Effector memory CD4-positive, alpha-beta T cell (primary cell): Measurements from ENCODE around the gene CFAP54.
"Not testable (repeated sequence)": the region's sequence is repeated elsewhere in the genome, so short reads cannot be mapped to it uniquely, and the experiment has no call there.

Source experiments
- DNase-seq, 3 donors: peaks; one replicate each; pipeline ENCODE4 v3.0.0-alpha.2; 2020
- H3K27ac ChIP-seq: 2 replicates; pipeline ENCODE4 v1.7.0; 2013; ENCODE audit warnings: mild to moderate bottlenecking, low read length, moderate library complexity; ENCODE audit not compliant: insufficient read depth, poor library complexity, severe bottlenecking
- H3K27me3 ChIP-seq: replicated peaks from 2 replicates; pipeline ENCODE4 v1.7.0; 2013; ENCODE audit warnings: mild to moderate bottlenecking, low read length; ENCODE audit not compliant: insufficient read depth, control insufficient read depth, poor library complexity, severe bottlenecking
- H3K36me3 ChIP-seq: 2 replicates; pipeline ENCODE4 v1.7.0; 2013; ENCODE audit warnings: mild to moderate bottlenecking, low read length, moderate library complexity; ENCODE audit not compliant: control insufficient read depth, insufficient read depth
- H3K4me1 ChIP-seq: 2 replicates; pipeline ENCODE4 v1.7.0; 2013; ENCODE audit warnings: low read length, mild to moderate bottlenecking; ENCODE audit not compliant: control insufficient read depth, insufficient read depth, poor library complexity, severe bottlenecking
- H3K4me3 ChIP-seq: 2 replicates; pipeline ENCODE4 v1.7.0; 2013; ENCODE audit warnings: low read length, low read depth, mild to moderate bottlenecking; ENCODE audit not compliant: insufficient read depth, poor library complexity, severe bottlenecking
- H3K9me3 ChIP-seq: 2 replicates; pipeline ENCODE4 v1.7.0; 2013; ENCODE audit warnings: mild to moderate bottlenecking, low read length, moderate library complexity; ENCODE audit not compliant: control insufficient read depth

The CFAP54 gene

DNA sequence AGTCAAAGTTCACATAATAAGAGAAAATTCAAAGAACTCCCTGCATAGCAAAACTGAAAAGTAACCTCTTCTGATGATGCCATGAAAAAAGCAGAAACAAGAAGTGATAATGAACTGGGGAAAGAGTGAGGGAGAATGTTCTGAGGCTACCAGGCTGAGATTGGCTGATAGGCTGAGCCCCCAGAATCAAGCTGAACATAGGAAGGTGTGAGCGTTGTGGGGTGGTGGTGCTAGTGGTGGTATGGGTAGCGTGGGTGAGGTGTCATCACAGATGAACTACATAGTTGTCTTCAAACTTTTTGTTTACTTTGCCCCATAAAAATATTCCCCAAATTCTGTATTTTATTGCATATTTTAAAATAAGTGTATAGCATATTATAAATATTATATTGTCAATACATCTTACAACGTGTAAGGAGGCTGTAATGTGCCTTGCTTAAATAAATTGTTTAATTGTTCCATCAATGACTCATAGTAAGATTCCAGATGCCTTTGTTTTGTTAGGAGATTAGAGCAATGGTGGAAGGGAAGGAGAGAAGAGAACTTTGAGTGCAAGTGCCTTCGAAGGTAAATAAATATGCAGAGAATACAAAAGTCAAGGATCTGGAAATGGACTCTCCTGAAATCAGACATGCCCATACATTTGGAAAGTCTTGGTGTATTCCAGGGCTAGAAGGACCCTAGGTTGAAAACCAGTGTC is 15.8 kb upstream of the CFAP54 start:
- H3K4me1 ChIP-seq: no peaks in the 10 kb centered on the region
- H3K36me3 ChIP-seq: no peaks in the 10 kb centered on the region
- no peak for DNase-seq
- H3K4me3 ChIP-seq: no peak overlapping the region
- H3K27ac ChIP-seq: no peak overlapping the region
- H3K9me3 ChIP-seq: no peaks in the 10 kb centered on the region
- no peaks in the 10 kb centered on the region for H3K27me3 ChIP-seq

- no peaks in the 10 kb centered on the region for H3K4me1 ChIP-seq
- no peak for DNase-seq
- H3K36me3 ChIP-seq: no peaks in the 10 kb centered on the region
- no peak overlapping the region for H3K4me3 ChIP-seq
- H3K9me3 ChIP-seq: no peaks in the 10 kb centered on the region
- no peaks in the 10 kb centered on the region for H3K27me3 ChIP-seq
- no peak overlapping the region for H3K27ac ChIP-seq
Measured at GRCh38 chr12:96474206-96474605, 15.2 kb upstream of the CFAP54 start.

DNA sequence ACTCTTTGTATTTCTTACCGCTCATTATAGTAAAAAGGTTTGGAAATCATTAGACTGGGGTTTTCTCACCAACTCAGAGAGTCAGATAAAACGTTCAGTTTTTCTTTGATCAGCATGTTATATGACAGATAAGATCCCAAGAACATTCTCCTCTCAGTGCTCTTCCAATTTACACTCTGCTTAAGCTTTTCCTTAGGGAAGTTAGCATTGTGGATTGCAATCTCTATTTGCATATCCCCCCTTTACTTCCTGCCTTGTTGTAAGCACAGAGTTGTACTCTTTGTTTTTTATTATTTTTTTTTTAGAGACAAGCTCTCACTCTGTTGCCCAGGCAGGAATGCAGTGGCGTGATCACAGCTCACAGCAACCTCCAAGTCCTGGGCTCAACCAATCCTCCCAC is 11.4 kb upstream of the CFAP54 start:
- Histone ChIP-seq H3K27me3 (no peaks in the 10 kb centered on the region), H3K27ac (no peak overlapping the region), H3K4me3 (no peak overlapping the region), H3K9me3 (no peaks in the 10 kb centered on the region), H3K4me1 (no peaks in the 10 kb centered on the region), H3K36me3 (no peaks in the 10 kb centered on the region)
- no peak for DNase-seq

GRCh38 chr12:96482086-96482485 is 7.3 kb upstream of the CFAP54 start:
- no peak for DNase-seq
- peaks cover 6% of the 10 kb centered on the region for H3K4me1 ChIP-seq
- no peak overlapping the region for H3K4me3 ChIP-seq
- no peaks in the 10 kb centered on the region for H3K9me3 ChIP-seq
- no peaks in the 10 kb centered on the region for H3K36me3 ChIP-seq
- no peaks in the 10 kb centered on the region for H3K27me3 ChIP-seq
- no peak overlapping the region for H3K27ac ChIP-seq

DNA sequence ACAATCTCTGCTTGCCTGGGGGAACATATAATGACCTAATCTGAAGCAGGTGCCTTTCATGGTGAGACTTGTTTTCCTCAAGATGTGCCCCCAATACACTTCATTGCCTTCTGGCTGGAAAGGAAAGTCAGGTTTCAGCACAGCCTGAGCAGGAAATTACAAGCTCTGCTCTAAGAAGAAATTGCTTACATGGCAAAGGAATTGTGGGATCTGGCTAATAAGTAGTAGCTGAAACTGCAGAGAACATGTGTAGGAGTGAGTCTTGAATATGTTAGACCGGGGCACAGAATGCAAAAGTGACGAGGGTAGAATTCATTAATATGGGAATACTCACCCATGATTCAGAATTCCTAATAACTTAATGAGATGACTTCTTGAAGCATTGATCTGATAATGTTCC is 6.3 kb upstream of the CFAP54 start:
- Histone ChIP-seq H3K27me3 (no peaks in the 10 kb centered on the region), H3K4me1 (peaks cover 6% of the 10 kb centered on the region), H3K27ac (no peak overlapping the region), H3K9me3 (no peaks in the 10 kb centered on the region), H3K36me3 (no peaks in the 10 kb centered on the region), H3K4me3 (no peak overlapping the region)
- no peak for DNase-seq

- no peak for DNase-seq
- Histone ChIP-seq H3K27me3 (no peaks in the 10 kb centered on the region), H3K4me1 (peaks cover 9% of the 10 kb centered on the region), H3K36me3 (no peaks in the 10 kb centered on the region), H3K9me3 (no peaks in the 10 kb centered on the region), H3K4me3 (no peak overlapping the region), H3K27ac (no peak overlapping the region)
Measured at GRCh38 chr12:96486751-96487613, 2.4 kb upstream of the CFAP54 start.

- Histone ChIP-seq H3K36me3 (no peaks in the 10 kb centered on the region), H3K4me1 (peaks cover 9% of the 10 kb centered on the region), H3K27me3 (no peaks in the 10 kb centered on the region), H3K4me3 (no peak overlapping the region), H3K27ac (no peak overlapping the region), H3K9me3 (no peaks in the 10 kb centered on the region)
- no peak for DNase-seq
Measured at GRCh38 chr12:96487634-96488033, 1.7 kb upstream of the CFAP54 start.

- H3K36me3 ChIP-seq: no peaks in the 10 kb centered on the region
- no peak for DNase-seq
- H3K9me3 ChIP-seq: no peaks in the 10 kb centered on the region
- H3K4me3 ChIP-seq: no peak overlapping the region
- H3K27ac ChIP-seq: no peak overlapping the region
- H3K27me3 ChIP-seq: no peaks in the 10 kb centered on the region
- peaks cover 8% of the 10 kb centered on the region for H3K4me1 ChIP-seq
Measured at GRCh38 chr12:96493106-96493505, 3.7 kb downstream of the CFAP54 start.

GRCh38 chr12:96494154-96494553 is 4.8 kb downstream of the CFAP54 start:
- H3K4me3 ChIP-seq, H3K9me3 ChIP-seq, DNase-seq, H3K4me1 ChIP-seq, H3K27me3 ChIP-seq, H3K27ac ChIP-seq, H3K36me3 ChIP-seq: not testable (repeated sequence)

- Histone ChIP-seq H3K36me3 (no peaks in the 10 kb centered on the region), H3K27me3 (no peaks in the 10 kb centered on the region), H3K27ac (no peak overlapping the region), H3K4me3 (no peak overlapping the region), H3K9me3 (no peaks in the 10 kb centered on the region), H3K4me1 (peaks cover 5% of the 10 kb centered on the region)
- DNase-seq: no peak
Measured at GRCh38 chr12:96495155-96495554, 5.8 kb downstream of the CFAP54 start.
